HL-60 (cell line): ENCODE results near the gene EIF4B.
"Not testable (repeated sequence)": the region's sequence is repeated elsewhere in the genome, so short reads cannot be mapped to it uniquely, and the experiment has no call there.

Experiments used
- DNase-seq, 2 experiments: peaks; one replicate each; pipeline ENCODE4 v3.0.0-alpha.2; 2010 to 2020; ENCODE audit warnings: low read depth in 1 of 2, low spot score in 1 of 2
- H3K27ac ChIP-seq: fragments of 250-450 bp; sonication (Bioruptor Pico); replicated peaks from 2 replicates; pipeline ENCODE4 v1.5.1; 2020; ENCODE audit warnings: mild to moderate bottlenecking, moderate library complexity
- H3K27me3 ChIP-seq: fragments of 250-450 bp; sonication (Bioruptor Pico); 2 replicates; pipeline ENCODE4 v1.5.1; 2021; ENCODE audit warnings: mild to moderate bottlenecking, moderate library complexity; ENCODE audit not compliant: insufficient read depth, poor library complexity, severe bottlenecking
- H3K4me3 ChIP-seq: replicated peaks from 2 replicates; pipeline ENCODE4 v1.5.1; 2011; ENCODE audit warnings: mild to moderate bottlenecking, control low read depth, low read length; ENCODE audit not compliant: insufficient read depth
- GABPA ChIP-seq: IDR thresholded peaks from 2 replicates; pipeline ENCODE4 v1.6.1; 2012; ENCODE audit warnings: low read depth
- POLR2AphosphoS5 ChIP-seq: IDR thresholded peaks from 2 replicates; pipeline ENCODE4 v1.6.1; 2012; ENCODE audit warnings: low read depth
- SPI1 ChIP-seq: IDR thresholded peaks from 2 replicates; pipeline ENCODE4 v1.6.1; 2012; ENCODE audit warnings: low read depth, mild to moderate bottlenecking, borderline replicate concordance
- TF ChIP-seq, protein P1 (sequence below): IDR thresholded peaks from one replicate; pipeline ENCODE4 v1.5.1; 2011; ENCODE audit warnings: low read length, control low read depth, inconsistent platforms; ENCODE audit not compliant: insufficient read depth
- TF ChIP-seq, protein P2 (sequence below): IDR thresholded peaks from 2 replicates; pipeline ENCODE4 v1.6.1; 2012; ENCODE audit warnings: low read depth; ENCODE audit not compliant: insufficient replicate concordance

The EIF4B gene

DNA sequence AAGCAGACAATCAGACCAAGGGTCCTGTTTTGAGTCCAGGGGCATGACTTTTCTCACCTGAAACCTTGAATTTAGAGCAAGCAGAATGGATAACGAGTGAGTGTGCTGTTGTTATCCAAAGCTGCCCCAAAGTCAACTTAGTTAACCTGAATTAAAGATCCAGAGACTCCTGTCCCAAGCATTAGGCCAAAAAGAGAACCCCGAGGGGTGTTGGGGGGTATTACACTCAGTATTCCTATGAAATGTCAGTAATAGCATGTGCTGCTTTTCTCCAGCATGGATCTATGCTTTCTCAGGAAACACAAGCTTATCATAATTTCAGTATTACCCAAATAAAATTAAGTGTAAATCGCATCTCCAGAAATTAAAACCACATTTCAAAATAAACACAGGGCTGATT, 19.0 kb downstream of the EIF4B start:
- TF ChIP-seq, protein P1, sequence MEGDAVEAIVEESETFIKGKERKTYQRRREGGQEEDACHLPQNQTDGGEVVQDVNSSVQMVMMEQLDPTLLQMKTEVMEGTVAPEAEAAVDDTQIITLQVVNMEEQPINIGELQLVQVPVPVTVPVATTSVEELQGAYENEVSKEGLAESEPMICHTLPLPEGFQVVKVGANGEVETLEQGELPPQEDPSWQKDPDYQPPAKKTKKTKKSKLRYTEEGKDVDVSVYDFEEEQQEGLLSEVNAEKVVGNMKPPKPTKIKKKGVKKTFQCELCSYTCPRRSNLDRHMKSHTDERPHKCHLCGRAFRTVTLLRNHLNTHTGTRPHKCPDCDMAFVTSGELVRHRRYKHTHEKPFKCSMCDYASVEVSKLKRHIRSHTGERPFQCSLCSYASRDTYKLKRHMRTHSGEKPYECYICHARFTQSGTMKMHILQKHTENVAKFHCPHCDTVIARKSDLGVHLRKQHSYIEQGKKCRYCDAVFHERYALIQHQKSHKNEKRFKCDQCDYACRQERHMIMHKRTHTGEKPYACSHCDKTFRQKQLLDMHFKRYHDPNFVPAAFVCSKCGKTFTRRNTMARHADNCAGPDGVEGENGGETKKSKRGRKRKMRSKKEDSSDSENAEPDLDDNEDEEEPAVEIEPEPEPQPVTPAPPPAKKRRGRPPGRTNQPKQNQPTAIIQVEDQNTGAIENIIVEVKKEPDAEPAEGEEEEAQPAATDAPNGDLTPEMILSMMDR: no peak
- TF ChIP-seq POLR2AphosphoS5 (no peak), SPI1 (no peak), GABPA (no peak)
- TF ChIP-seq, protein P2, sequence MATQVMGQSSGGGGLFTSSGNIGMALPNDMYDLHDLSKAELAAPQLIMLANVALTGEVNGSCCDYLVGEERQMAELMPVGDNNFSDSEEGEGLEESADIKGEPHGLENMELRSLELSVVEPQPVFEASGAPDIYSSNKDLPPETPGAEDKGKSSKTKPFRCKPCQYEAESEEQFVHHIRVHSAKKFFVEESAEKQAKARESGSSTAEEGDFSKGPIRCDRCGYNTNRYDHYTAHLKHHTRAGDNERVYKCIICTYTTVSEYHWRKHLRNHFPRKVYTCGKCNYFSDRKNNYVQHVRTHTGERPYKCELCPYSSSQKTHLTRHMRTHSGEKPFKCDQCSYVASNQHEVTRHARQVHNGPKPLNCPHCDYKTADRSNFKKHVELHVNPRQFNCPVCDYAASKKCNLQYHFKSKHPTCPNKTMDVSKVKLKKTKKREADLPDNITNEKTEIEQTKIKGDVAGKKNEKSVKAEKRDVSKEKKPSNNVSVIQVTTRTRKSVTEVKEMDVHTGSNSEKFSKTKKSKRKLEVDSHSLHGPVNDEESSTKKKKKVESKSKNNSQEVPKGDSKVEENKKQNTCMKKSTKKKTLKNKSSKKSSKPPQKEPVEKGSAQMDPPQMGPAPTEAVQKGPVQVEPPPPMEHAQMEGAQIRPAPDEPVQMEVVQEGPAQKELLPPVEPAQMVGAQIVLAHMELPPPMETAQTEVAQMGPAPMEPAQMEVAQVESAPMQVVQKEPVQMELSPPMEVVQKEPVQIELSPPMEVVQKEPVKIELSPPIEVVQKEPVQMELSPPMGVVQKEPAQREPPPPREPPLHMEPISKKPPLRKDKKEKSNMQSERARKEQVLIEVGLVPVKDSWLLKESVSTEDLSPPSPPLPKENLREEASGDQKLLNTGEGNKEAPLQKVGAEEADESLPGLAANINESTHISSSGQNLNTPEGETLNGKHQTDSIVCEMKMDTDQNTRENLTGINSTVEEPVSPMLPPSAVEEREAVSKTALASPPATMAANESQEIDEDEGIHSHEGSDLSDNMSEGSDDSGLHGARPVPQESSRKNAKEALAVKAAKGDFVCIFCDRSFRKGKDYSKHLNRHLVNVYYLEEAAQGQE: no peak
- DNase-seq: no peak
- H3K27me3 ChIP-seq: no peaks in the 10 kb centered on the region

DNA sequence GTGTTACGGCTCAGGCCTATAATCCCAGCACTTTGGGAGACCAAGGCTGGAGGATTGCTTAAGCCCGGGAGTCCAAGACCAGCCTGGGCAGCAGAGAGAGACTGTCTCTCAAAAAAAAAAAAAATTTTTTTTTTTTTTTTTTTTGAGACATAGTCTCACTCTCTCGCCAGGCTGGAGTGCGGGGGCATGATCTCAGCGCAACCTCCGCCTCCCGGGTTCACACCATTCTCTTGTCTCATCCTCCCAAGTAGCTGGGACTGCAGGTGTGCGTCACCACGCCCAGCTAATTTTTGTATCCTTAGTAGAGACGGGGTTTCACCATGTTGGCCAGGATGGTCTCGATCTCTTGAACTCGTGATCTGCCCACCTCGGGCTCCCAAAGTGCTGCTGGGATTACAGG, 20.8 kb downstream of the EIF4B start:
- H3K27me3 ChIP-seq, H3K4me3 ChIP-seq, DNase-seq, H3K27ac ChIP-seq: not testable (repeated sequence)

More for the DNA sequence above, 19.0 kb downstream of the EIF4B start:
- Histone ChIP-seq H3K4me3 (no peak overlapping the region), H3K27ac (no peak overlapping the region)

DNA sequence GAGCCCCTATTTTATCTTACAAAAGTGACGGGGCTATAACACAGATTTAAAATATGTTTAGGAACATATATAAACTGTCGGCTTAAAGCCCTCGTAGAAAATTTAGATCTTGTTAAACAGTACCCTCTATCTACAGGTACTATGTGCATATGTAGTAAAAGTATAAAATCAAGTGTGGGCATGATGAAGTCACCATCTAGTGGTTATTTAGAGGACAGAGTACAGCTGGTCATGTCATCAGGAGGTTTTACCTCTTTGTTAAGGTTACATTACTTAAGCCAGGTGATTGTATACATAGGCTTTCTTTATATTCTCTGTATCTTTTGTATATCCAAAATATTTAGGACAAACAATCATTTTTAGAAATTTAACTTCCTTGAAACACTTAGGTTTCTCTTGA, 25.4 kb downstream of the EIF4B start:
- no peaks in the 10 kb centered on the region for H3K27me3 ChIP-seq
- TF ChIP-seq, protein P1: no peak
- TF ChIP-seq SPI1 (no peak), POLR2AphosphoS5 (no peak), GABPA (no peak)
- TF ChIP-seq, protein P2: no peak
- H3K4me3 ChIP-seq: no peak overlapping the region
- DNase-seq: no peak
- no peak overlapping the region for H3K27ac ChIP-seq

DNA sequence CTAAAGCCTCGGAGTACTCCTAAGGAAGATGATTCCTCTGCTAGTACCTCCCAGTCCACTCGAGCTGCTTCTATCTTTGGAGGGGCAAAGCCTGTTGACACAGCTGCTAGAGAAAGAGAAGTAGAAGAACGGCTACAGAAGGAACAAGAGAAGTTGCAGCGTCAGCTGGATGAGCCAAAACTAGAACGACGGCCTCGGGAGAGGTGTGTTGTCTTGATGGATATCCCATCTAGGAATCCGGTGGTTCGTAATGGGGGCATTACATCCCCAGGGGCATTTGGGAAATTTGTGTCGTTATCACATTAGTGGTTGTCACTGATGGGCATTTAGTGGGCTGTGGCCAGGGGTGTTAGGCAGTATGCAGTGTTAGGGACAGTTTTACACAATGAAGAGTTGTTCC, 27.6 kb downstream of the EIF4B start:
- H3K4me3 ChIP-seq, DNase-seq, H3K27me3 ChIP-seq: not testable (repeated sequence)
- 0 out of 2 replicates have a peak overlapping the region, but pooled peaks have one; percentile 24 for H3K27ac ChIP-seq

DNA sequence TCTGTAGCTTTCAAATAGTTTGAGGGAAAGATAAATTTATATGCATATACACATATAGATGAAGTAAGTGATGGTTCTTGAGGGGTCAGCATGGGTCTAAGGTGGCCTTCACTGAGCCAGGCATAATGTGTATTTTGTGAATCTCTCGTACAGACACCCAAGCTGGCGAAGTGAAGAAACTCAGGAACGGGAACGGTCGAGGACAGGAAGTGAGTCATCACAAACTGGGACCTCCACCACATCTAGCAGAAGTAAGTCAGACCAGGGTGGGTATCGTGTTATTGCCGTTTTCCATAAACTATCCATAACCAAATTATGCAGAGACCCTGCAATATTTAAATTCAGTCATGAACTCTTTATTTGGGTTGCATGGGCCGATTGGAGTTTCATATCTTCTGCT, 28.2 kb downstream of the EIF4B start:
- DNase-seq: no peak
- Histone ChIP-seq H3K27ac (peak overlapping the region; percentile 24; the same call in 1 of the 2 replicates), H3K27me3 (no peaks in the 10 kb centered on the region), H3K4me3 (no peak overlapping the region)
- TF ChIP-seq GABPA (no peak), POLR2AphosphoS5 (no peak), SPI1 (no peak)
- TF ChIP-seq, protein P2: no peak
- TF ChIP-seq, protein P1: no peak
